HEK293 (cell line): Measurements from ENCODE around the gene IKZF2.

Experiments
- CTCF ChIA-PET: fragments of 350-600 bp; formaldehyde crosslinking; extraction: SDS; loops from one replicate; lab custom pipeline; 2021; ENCODE audit warnings: antibody characterized with exemption; lab: Yijun Ruan, JAX
- POLR2A ChIA-PET: fragments of 300-600 bp; formaldehyde crosslinking; extraction: SDS; loops from one replicate; lab custom pipeline; 2020; ENCODE audit warnings: antibody characterized with exemption, inconsistent platforms; lab: Yijun Ruan, JAX
- H3K27ac ChIP-seq: fragments of 200-500 bp; sonication (Bioruptor generic); 2 replicates; pipeline ENCODE4 v1.5.1; 2014; ENCODE audit warnings: low read depth, low read length, control low read depth, inconsistent platforms; ENCODE audit errors: extremely low read depth
- H3K36me3 ChIP-seq, 2 experiments: fragments of 200-500 bp in 1 of 2; sonication (Bioruptor generic) in 1 of 2; 1 replicate in 1 of 2; 2 replicates in 1 of 2; pipeline ENCODE4 v1.5.1; 2014 to 2017; ENCODE audit warnings: inconsistent platforms in 2 of 2, low read length in 2 of 2; ENCODE audit not compliant: control insufficient read depth in 2 of 2, insufficient read depth in 1 of 2
- H3K4me1 ChIP-seq: fragments of 200-500 bp; sonication (Bioruptor generic); 2 replicates; pipeline ENCODE4 v1.5.1; 2014; ENCODE audit warnings: mild to moderate bottlenecking, low read length, inconsistent platforms; ENCODE audit not compliant: control insufficient read depth, insufficient read depth
- H3K4me3 ChIP-seq: 2 replicates; pipeline ENCODE4 v1.5.1; 2011; ENCODE audit warnings: low read depth, mild to moderate bottlenecking, control low read depth, low read length, moderate library complexity
- H3K9me3 ChIP-seq: fragments of 200-500 bp; sonication (Bioruptor generic); 2 replicates; pipeline ENCODE4 v1.5.1; 2014; ENCODE audit warnings: low read depth, low read length, inconsistent platforms; ENCODE audit not compliant: control insufficient read depth, insufficient read depth
- HOXD13 ChIP-seq: sonication (generic); formaldehyde crosslinking; IDR thresholded peaks from 2 replicates; pipeline ENCODE4 v1.8.0; 2022; ENCODE audit warnings: missing genetic modification reagents, borderline replicate concordance
- OSR2 ChIP-seq: fragments of 450-650 bp; formaldehyde crosslinking; IDR thresholded peaks from 2 replicates; pipeline ENCODE4 v1.5.1; 2016; ENCODE audit warnings: missing biosample characterization, missing genetic modification characterization
- SCRT2 ChIP-seq: fragments of 450-650 bp; formaldehyde crosslinking; IDR thresholded peaks from 2 replicates; pipeline ENCODE4 v1.5.1; 2016; ENCODE audit warnings: missing biosample characterization, missing genetic modification characterization
- YY1 ChIP-seq: fragments of 450-650 bp; formaldehyde crosslinking; IDR thresholded peaks from 2 replicates; pipeline ENCODE4 v1.5.1; 2018; ENCODE audit warnings: missing biosample characterization, missing genetic modification characterization
- ZBTB11 ChIP-seq: fragments of 450-650 bp; formaldehyde crosslinking; conservative IDR thresholded peaks from 2 replicates; pipeline ENCODE4 v1.5.1; 2016; ENCODE audit warnings: low read depth, missing biosample characterization, missing genetic modification characterization
- ZBTB7A ChIP-seq: fragments of 450-650 bp; formaldehyde crosslinking; IDR thresholded peaks from 2 replicates; pipeline ENCODE4 v1.5.1; 2016; ENCODE audit warnings: low read depth, missing biosample characterization, missing genetic modification characterization
- ZNF248 ChIP-seq: fragments of 450-650 bp; formaldehyde crosslinking; IDR thresholded peaks from 2 replicates; pipeline ENCODE4 v1.5.1; 2017; ENCODE audit warnings: missing biosample characterization, missing genetic modification characterization
- ZNF274 ChIP-seq, 2 experiments: fragments of 200-500 bp in 1 of 2; fragments of 450-650 bp in 1 of 2; sonication (Bioruptor generic) in 1 of 2; formaldehyde crosslinking in 1 of 2; IDR thresholded peaks; 2 replicates each; pipeline versions ENCODE4 v1.5.1 to v1.6.1; 2014 to 2016; ENCODE audit warnings: borderline replicate concordance in 1 of 2, inconsistent platforms in 1 of 2, low read length in 1 of 2, missing biosample characterization in 1 of 2, missing genetic modification characterization in 1 of 2
- ZNF280D ChIP-seq: fragments of 450-650 bp; formaldehyde crosslinking; IDR thresholded peaks from 2 replicates; pipeline ENCODE4 v1.5.1; 2016; ENCODE audit warnings: missing biosample characterization, missing genetic modification characterization
- TF ChIP-seq, protein P1 (sequence below): fragments of 450-650 bp; formaldehyde crosslinking; IDR thresholded peaks from 2 replicates; pipeline ENCODE4 v1.5.1; 2016; ENCODE audit warnings: missing biosample characterization, missing genetic modification characterization

IKZF2 gene

GRCh38 chr2:213066443-213066743, 85.0 kb downstream of the IKZF2 start:
- Histone ChIP-seq H3K27ac (no peak overlapping the region), H3K4me3 (no peak overlapping the region), H3K4me1 (no peaks in the 10 kb centered on the region)
- POLR2A ChIA-PET = no interaction called here
- CTCF ChIA-PET = no interaction called here
- no peak for TF ChIP-seq ZBTB7A (tag by site-specific recombination)
- TF ChIP-seq YY1 (tag by site-specific recombination) = no peak
- no peak for TF ChIP-seq ZNF274 (IDR thresholded peaks at IDR 0.05; ENCODE audit: low read length)
- no peak for TF ChIP-seq ZNF274 (tag by site-specific recombination; IDR thresholded peaks at IDR 0.05; ENCODE audit: borderline replicate concordance)
- TF ChIP-seq, protein P1, sequence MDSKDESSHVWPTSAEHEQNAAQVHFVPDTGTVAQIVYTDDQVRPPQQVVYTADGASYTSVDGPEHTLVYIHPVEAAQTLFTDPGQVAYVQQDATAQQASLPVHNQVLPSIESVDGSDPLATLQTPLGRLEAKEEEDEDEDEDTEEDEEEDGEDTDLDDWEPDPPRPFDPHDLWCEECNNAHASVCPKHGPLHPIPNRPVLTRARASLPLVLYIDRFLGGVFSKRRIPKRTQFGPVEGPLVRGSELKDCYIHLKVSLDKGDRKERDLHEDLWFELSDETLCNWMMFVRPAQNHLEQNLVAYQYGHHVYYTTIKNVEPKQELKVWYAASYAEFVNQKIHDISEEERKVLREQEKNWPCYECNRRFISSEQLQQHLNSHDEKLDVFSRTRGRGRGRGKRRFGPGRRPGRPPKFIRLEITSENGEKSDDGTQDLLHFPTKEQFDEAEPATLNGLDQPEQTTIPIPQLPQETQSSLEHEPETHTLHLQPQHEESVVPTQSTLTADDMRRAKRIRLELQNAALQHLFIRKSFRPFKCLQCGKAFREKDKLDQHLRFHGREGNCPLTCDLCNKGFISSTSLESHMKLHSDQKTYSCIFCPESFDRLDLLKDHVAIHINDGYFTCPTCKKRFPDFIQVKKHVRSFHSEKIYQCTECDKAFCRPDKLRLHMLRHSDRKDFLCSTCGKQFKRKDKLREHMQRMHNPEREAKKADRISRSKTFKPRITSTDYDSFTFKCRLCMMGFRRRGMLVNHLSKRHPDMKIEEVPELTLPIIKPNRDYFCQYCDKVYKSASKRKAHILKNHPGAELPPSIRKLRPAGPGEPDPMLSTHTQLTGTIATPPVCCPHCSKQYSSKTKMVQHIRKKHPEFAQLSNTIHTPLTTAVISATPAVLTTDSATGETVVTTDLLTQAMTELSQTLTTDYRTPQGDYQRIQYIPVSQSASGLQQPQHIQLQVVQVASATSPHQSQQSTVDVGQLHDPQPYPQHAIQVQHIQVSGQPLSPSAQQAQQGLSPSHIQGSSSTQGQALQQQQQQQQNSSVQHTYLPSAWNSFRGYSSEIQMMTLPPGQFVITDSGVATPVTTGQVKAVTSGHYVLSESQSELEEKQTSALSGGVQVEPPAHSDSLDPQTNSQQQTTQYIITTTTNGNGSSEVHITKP = no peak
- no peak for TF ChIP-seq OSR2 (tag by site-specific recombination)
- TF ChIP-seq ZNF248 (tag by site-specific recombination) = no peak
- no peak for TF ChIP-seq HOXD13 (CRISPR knock-in tag)
- TF ChIP-seq, all 188 proteins: peak for 0
- H3K36me3 ChIP-seq = no peaks in the 10 kb centered on the region
- no peaks in the 10 kb centered on the region for H3K9me3 ChIP-seq

DNA sequence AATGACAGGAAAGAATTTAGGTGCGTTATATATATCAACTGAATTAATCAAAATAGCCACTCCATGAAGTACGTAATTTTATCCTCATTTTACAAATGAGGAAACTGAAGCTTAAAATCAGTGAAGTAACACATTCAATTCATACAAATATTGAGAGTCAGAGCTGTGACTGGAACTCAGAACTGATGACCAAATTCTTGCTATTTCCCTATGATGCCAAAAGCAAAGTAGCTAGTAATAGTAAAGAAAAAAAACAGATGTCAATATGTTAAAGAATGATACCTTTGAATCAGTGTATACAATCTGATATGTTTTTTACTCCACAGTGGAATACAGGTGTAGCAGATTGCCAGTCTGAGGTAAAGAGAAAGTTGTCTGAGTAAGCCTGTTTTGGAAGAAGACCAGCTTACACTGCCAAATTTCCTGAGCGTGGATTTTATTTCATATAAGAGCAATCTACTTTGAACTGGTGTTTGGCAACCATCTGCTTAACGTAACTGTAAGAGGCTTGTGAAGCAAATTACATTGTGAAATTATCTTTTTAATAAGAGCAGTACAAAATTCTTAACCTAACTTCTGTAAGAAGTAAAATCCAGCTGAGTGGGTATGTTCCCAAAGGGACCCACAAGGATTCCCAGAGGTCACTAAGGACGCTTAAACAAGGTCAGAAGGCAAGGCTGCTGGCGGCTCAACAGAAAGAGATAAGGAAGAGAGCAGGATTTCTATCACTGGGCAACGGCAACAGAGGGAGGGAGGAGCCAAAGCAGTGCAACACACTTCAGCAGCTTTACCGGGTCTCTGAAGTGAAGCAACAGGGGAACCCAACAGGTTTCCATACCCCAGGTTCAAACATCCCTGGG, 85.6 kb downstream of the IKZF2 start:
- CTCF ChIA-PET = interaction anchor here (0.5 to 0.6 kb wide), 2 partner anchors 66 to 177 kb away, joined by 3 to 6 read pairs; no protein-coding TSS in a partner anchor

More for the DNA sequence above, 85.6 kb downstream of the IKZF2 start:
- no peaks in the 10 kb centered on the region for H3K9me3 ChIP-seq
- H3K27ac ChIP-seq = no peak overlapping the region
- POLR2A ChIA-PET = no interaction called here
- H3K4me3 ChIP-seq = no peak overlapping the region
- TF ChIP-seq ZNF280D (tag by site-specific recombination) (no peak), ZBTB11 (0 out of 2 replicates have a peak, but pooled peaks have one; percentile 16), SCRT2 (tag by site-specific recombination) (peak; percentile 79)
- TF ChIP-seq, all 188 proteins: peak for 2
- Histone ChIP-seq H3K36me3 (no peaks in the 10 kb centered on the region), H3K4me1 (no peaks in the 10 kb centered on the region)
